HG03558 (cell line): ENCODE results near the gene MAGT1.
A peak's percentile ranks its signal among the peaks of the same experiment; 100 is the strongest.
"Not testable (repeated sequence)": the region's sequence is repeated elsewhere in the genome, so short reads cannot be mapped to it uniquely, and the experiment has no call there.

Experiments used
- ATAC-seq: cut with Tn5 transposase; IDR thresholded peaks from one replicate; pipeline ENCODE4 v1.9.1; 2021; ENCODE audit warnings: moderate number of reproducible peaks; ENCODE audit not compliant: unreplicated experiment; ENCODE audit errors: extremely low read depth

MAGT1 gene

DNA sequence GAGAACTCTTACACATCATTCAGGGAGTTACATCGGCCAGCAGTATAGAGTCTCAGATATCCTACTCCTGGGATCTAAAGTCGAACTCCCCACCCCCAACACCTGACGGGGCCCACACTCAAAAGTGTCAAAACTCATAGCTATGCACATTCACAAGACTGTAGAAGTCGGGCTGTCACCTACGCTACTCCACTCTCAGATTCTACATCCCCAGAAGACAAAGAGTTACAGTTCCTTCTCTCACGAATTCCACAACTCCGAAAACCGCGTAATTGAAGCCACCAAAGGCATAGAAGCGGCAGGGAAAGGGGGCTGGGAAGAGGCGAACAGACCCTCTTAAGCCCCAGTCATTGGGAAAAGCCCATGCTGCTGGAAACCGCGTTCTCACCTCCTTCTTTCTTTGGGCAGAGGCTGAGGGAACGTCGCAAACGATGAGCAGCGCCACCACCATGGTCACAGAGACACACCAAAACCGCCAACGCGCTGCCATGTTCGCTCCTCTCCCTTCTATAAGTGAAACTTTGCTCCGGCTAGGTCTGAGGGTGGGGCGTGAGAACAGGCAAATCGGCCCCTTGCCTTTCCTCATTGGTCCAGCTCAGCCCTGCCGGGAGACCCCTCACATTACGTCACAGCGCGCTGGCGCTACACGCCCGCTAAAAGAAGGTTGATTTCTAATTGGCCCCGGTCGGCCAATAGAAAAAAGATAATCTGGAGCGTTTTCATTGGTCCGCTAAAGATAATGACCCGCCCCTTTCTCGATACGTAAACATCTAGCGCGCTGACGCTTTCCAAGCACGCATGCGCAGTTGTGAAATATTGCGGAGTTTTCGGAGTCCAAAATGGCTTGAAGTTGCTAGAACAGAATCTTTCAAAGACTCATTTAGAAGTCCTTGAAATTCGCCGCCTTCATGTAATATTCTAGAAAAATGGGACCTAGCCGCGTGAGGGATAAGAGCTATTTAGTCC, at the start of gene MAGT1:
Gene MAGT1 (minus strand): TSS at position 515 of the 966 bp plus-strand sequence. CDS start 25 bp downstream, at position 490.
- peak; percentile 78 for ATAC-seq

DNA sequence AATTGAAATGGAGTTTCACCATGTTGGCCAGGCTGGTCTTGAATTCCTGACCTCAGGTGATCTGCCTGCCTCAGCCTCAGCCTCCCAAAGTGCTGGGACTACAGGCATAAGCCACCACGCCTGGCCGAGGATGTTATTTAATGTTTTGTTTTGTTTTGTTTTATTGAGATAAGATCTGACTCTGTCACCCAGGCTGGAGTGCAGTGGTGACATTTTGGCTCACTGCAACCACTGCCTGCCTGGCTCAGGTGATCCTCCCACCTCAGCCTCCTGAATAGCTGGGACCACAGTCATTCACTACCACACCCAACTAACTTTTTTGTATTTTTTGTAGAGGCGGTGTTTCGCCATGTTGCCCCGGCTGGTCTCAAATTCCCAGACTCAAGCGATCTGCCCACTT, 49.8 kb upstream of the MAGT1 start:
- not testable (repeated sequence) for ATAC-seq

DNA sequence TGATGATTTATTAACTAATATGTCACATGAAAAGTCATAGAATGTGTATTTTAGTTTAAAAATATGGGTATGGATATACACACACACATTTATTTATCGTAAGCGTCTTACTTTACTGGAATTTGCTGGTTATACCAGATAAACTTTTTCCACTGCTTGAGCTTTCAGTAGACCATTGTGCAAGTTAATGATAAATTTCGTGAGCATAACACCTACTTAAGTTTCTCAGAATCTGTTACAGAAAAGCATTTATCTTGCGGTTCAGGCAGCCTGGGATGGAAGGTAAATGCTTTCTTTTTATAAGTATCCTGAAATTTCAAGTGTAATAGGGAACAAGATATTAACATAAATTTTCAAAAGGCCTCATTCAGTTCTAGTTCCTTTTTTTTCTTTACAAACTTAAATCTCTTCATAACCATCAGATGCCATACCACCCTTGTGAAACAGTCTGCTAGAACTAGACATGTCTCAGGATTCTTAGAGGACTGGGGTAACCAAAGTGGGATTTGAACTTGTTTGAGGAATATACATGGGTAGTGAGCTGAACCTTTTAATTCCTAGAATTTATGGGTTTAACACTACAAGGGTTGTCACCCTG, 42.9 kb upstream of the MAGT1 start:
- no peak for ATAC-seq

DNA sequence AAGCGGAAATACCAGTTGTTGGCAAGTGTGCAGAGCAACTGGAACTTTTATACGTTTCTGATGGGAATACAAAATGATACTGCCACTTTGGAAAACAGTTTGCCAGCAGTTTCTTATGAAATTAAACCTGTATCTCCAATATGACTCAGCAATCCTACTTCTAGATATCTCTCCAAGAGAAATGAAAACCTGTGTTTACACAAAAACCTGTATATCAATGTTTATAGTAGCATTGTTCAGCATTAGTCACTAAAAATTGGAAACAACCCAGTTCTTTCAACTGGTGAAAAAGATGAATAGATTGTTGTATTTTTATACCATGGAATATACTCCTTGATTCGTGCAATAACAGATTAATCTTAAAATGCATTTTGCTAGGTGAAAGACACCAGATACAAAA, 42.1 kb upstream of the MAGT1 start:
- ATAC-seq, result no peak

DNA sequence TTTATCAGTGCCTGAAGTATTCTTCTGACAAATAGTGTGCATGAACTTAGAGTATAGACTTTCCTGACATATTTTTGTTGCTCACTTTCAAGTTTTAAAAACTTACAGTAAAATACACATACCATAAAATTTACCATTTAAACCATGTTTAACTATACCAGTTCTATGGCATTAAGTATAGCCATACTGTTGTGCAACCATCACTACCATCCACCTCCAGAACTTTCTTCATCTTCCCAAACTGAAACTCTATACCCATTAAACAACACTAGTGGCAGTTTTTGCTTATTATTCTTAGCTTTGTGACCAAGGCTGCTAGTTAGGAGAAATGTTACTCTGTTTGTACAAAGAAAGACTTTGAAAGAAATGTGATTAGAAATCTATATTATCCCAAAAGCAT, 41.1 kb upstream of the MAGT1 start:
- no peak for ATAC-seq

DNA sequence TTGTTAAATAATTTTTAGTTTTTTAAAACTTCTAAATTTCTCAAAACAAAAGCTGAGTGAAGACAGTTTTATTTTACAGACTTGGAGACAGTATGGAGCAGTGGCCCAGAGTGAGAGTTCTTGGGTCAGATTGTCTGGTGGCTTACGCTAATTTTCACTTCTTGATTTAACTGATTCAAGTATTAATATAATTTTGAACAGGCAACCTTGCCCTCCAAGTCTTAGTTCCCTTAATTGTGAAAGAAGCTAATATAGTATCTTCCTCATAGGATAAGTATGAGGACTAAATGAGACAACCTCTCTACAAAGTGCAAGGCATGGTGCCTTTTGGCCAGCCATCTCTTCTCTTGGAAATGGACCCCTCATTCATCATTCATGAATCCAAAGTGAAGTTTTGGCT, 40.7 kb upstream of the MAGT1 start:
- ATAC-seq, result no peak

DNA sequence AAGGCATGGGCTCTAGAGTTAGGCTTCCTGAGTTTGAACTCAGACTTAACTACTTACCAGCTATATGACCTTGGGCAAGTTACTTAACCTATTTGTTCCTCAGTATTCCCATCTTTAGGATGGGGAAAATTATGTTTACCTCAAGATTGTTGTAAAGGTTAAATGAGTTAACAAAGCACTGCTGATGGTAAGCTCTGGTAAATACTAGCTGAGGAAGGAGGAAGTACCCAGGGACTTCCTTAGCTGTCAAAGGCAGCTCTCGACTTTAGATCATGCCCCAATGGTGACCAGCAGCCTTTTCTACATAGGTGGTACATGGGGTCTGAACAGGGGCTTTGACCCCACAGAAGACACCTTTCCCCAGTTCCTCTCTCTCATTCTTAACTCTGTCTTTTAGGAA, 35.3 kb upstream of the MAGT1 start:
- no peak for ATAC-seq

DNA sequence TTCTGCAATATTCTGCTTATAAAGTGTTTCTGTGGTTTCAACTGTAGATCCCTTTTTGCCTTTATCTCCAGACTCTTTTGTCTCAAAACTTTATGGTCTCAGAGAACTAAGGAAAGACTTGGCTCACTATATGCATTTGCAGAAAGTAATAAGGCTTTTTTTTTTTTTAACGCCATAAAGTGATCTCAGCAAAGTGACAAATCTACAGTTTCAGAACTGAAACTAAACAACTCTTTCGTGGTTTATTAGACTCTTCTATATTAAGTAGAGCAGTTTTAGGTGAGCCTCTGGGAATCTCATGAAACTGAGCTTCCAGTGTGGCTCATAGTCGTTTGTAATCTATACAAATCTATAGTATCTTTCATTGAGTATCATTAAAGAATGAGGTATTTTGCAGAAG, 30.5 kb upstream of the MAGT1 start:
- ATAC-seq, result no peak

DNA sequence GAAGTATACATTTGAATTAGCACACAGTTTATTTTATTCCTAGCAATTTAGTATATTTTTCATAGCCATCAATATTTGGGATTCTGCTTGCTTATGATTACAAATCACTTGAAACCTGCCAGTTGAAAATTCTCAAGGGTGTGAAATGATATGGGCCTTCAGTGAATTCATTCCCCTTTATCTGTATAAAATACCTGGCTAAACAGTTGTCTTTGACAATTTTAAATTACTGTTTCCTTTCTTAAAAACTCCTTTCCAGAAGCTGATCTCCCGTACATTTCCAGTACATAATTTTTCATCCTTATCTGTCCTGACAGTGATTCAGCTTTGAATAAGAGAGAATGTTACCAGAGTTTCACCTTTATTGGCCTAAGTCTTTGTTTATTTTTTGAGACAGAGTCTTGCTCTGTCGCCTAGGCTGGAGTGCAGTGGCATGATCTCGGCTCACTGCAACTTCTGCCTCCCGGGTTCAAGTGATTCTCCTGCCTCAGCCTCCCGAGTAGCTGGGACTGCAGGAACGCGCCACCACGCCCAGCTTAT, 29.2 kb upstream of the MAGT1 start:
- no peak for ATAC-seq

DNA sequence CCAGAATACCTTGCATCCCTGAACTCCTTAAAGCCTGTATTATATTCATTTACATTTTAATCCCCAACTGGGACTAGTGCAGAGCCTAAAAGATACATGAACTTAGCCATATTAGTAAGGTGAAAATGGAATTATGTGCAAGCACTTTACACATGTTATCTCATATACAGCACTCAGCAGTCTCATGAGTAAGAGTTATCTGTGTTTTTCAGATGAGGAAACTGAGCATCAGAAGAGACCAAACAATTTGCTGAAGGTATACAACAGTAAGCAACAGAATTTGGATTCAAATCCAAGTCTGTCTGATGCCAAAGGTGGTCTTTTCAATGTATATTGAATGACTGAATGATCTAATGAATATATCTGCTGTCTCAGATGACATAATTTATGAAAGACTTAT, 27.6 kb upstream of the MAGT1 start:
- ATAC-seq, result no peak

DNA sequence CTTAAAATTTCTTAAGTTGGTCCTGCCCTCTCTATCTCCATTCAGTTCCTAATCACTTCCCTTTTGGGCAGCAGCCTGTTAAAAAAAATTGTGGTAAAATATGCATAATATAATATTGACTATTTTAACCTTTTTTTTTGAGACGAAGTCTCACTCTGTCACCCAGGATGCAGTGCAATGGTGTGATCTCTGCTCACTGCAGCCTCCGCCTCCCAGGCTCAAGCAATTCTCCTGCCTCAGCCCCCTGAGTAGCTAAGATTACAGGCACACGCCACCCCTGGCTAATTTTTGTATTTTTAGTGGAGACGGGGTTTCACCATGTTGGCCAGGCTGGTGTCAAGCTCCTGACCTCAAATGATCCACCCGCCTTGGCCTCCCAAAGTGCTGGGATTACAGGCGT, 24.1 kb upstream of the MAGT1 start:
- ATAC-seq, result not testable (repeated sequence)

DNA sequence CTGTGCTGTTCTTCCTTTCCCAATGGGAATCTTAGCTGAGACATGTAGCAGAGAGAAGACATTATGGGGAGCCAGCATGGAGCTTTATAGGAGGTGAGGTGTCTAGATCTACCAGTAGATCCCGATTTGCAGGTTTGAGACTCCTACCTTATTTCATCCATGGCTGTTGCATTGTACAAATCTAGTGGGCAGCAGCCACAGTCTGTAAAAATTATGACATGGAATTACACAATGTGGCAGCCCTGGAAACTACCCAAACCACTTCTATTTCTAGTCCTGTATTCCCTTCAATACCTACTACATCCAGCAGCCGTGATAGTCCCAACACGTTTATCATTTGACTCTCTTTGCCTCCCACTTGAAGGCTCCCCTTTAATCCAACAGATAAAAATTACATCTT, 23.3 kb upstream of the MAGT1 start:
- ATAC-seq, result no peak

DNA sequence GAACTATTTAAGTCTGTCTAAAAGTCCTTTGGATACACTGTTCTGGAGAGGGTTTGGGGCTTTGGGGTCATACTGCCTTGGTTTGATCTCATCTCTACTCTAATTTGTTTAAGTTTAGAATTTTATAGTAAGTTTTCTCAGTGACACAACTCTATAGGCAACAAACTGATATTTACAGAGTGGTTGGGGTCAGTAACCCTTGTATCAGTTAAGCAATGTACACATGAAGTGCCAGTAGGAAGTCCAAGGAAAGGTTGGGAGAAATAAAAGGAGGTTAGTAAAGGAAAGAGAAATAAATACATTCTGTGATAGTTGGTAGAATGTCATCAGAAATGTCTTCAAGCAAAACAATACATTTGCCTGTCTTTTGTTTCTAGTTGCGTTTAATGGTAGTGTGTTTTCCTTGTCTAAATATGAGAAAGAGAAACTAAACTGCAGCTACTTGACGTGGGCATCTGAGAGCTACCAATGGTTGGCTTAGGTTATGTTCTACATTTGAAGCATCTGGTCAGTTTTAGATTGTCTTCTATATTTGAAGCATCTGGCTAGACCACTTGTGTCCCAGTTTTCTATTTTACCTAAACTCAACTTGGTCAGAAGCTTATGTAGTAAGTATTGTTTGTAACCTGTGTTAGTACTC, 22.2 kb upstream of the MAGT1 start:
- ATAC-seq, result no peak

DNA sequence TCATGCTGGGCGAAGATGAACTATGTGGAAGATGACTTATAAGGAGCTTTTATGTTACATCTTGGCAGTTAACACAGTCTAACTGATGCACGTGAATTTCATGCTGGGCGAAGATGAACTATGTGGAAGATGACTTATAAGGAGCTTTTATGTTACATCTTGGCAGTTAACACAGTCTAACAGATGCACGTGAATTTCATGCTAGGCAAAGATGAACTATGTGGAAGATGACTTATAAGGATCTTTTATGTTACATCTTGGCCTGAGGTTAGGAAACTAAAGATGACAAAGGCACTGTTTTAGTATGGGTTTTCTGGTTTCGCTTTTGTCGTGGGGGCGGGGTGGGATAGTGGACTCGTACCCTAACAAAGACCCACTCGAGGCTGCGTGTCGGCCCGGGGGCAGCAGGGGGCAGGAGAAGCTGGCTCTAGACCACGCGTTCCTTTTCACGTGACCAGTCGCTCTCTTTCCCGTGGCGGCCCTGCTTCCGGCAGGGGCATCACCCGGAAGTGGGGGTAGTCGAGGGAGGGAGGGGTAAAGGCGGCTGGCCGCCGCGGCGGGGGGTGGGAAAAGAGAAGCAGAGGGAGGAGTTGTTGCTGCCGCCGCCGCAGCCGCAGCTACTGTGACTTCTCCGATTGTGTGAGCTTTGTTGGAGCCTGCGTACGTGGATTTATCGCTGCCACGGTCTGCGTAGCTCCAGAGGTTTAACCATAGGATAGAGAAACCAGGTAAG, 15.0 kb upstream of the MAGT1 start, which contains the start of gene ATP7A:
Gene ATP7A (plus strand): TSS at position 586 of the 733 bp plus-strand sequence. CDS start 60,949 bp downstream, outside the sequence.
- ATAC-seq, result peak; percentile 89

DNA sequence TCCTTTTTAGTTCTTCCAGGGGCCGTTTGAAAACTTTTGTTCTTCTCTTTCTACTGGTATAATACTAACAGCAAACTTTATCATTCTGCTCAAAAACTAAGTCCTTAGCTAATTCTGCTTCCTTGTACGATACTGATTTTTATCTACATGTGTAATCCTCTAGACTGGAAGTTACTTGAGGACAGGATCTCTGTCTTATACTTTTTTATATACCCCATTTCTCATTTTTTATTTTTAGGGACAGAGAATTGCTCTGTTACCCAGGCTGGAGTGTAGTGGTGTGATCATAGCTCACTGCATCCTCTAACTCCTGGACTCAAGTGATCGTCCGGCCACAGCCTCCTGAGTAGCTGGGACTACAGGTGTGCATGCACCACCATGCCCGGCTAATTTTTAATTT, 6.3 kb upstream of the MAGT1 start:
- no peak for ATAC-seq

DNA sequence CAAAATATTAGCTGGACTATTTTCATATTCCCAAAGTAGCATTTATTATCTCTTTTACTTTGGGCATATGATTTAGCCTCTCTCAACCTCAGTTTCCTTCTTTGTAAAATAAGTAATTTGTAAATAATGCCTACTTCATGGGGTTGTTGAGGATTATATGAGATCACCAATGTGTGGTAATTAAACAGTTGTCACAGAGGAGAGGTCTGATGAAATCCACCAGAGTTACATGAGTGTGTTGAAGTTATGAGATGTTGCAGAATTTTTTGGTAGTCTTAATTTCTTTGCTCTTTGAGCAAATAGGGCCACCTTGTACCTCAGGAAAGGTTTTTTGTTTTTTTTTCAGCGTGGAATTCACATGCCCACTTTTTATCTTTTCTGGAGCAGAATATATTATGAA, 5.5 kb upstream of the MAGT1 start:
- ATAC-seq, result no peak

DNA sequence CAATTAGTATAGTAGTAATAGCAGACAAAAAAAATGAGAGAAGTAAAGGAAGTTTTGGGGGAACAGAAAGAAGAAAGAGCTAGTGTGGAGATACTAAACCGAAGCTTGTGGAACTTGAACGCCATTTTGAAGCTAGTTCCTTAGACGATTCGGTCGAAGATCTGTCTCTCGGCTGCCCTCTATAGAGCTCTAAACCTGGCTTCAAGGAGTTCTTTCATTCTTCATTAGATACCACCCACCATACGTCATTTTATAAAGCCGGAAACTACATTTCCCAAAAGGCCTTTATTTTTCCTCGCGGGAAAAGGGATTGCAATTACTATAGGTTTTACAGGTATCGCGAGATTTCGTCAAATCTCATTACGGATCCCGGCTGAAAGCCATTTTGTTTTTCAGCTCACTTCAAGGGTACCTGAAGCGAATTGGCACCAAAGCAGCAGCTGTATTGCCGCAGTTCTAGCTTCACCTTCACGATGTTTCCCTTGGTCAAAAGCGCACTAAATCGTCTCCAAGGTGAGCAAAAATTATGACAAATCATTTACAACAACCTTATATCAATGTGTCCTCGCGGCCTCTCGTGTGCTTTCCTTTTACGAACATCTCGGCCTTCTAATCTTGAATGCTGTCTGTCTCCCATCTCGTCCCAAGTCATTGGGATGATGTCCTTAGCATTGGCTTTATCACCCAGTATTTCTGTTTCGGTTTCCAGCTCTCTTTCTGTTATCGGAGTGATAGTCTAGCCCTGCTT, 4.0 kb upstream of the MAGT1 start, which contains the start of gene COX7B:
Gene COX7B (plus strand): TSS at position 388 of the 748 bp plus-strand sequence. CDS start 86 bp downstream, at position 474.
- ATAC-seq, result peak; percentile 53

DNA sequence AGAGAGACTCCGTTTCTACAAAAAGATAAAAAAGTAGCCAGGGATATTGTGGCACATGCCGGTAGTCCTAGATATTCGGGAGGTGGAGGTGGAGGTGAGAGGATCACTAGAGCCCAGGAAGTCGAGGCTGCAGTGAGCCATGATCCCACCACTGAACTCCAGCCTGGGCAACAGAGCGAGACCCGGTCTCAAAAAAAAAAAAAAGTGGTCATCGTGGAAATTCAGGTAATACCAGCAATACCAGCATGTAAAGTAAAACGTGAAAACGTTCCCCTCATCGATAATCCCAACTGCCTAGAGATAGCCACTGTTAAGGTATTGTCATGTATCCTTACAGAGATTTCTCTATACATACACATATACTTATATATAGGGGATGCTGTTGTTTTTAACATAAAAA, 1.5 kb downstream of the MAGT1 start:
- no peak for ATAC-seq

DNA sequence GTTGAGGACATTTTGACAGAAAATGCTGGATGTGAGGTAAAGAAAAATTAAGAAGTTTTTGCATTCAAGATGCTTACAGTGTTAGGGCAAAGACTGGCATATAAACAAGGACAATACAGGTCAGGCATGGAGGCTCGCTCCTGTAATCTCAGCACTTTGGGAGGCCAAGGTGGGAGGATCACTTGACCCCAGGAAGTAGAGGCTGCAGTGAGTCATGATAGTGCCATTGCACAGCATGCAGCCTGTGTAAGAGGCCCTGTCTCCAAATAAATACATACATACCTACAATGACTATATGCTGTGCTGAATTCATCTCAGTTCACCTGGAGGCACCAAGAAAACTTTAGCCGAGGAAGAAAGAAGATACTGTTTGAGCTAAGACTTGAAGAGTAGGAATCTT, 2.3 kb downstream of the MAGT1 start:
- no peak for ATAC-seq
